HG03159 (cell line): ENCODE data around the gene CSMD2.
"Not testable (repeated sequence)": the region's sequence is repeated elsewhere in the genome, so short reads cannot be mapped to it uniquely, and the experiment has no call there.

Experiments
- ATAC-seq: cut with Tn5 transposase; IDR thresholded peaks from one replicate; pipeline ENCODE4 v1.9.1; 2021; ENCODE audit warnings: mild to moderate bottlenecking, moderate library complexity; ENCODE audit not compliant: unreplicated experiment

Gene CSMD2

DNA sequence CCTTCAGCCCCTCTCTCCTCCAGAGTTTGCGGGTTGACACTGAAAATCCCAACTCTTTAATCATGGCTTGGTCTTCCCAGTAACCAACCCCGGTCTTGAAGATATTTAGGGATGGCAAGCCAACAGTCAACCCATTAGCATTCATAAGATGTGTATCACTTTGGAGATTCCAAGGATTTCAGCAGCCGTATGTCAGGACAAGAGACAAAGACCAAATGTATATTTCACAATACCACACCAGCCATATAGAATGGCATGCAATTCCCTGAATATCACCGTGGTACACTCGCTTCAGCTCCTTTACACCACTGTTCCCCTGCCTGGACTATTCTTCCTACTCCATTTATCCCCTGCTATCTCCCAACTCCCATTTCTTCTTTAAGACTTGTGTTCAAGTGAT is 109.2 kb downstream of the CSMD2 start:
- ATAC-seq: no peak

DNA sequence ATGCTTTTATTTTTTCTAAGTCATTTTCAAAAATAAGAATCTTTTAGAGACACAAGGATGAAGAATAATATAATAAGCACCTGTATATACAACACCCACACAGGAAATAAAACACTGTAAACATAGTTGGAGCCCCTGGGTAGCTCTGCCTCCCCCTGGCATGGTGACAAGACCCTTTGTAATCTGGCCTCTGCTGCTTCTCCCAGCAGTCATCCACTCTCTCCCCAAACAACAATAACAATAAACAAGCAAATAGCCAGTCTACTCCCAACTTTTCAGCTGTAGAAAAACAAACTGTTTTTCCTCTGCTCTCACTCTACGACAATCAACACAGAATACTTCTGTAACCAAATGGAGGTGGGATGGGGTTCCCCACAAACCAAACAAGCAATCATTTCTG is 110.1 kb downstream of the CSMD2 start:
- no peak for ATAC-seq

DNA sequence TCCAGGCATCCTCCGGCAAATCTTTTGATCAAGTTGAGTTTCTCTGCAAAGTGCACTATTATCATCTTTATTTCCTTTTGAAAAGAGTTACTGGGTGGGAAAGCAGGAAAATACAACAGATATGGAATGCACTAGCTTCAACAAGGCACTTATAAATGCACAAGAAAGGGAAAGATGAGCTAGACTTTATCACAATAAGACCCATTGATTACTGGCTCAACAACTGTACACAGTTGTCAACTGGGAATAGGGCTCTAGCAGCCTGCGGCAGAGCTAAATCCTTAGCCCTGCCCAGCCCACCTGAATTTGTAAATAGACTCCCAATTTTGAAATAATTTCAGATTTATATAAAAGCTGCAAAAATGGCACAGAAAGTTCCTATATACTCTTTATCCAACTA is 111.4 kb downstream of the CSMD2 start:
- ATAC-seq: no peak

DNA sequence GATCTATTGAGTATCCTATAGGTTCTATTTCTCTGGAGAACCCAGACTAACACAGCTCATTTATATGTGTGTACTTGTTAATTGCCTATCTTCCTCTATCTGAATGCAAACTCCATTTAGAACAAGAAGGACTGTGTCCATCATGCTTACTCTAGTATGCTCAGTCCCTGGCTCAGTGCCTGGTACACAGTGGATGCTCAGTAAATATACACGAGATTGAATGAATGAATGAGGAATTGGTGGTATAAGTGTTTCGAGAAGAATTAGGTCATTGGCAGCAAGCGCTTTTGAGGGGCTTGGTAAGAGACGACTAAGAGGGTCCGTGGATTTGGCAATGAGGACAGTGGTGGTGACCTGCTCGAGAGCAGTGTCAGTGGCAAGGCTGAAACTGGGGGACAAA is 112.5 kb downstream of the CSMD2 start:
- no peak for ATAC-seq

DNA sequence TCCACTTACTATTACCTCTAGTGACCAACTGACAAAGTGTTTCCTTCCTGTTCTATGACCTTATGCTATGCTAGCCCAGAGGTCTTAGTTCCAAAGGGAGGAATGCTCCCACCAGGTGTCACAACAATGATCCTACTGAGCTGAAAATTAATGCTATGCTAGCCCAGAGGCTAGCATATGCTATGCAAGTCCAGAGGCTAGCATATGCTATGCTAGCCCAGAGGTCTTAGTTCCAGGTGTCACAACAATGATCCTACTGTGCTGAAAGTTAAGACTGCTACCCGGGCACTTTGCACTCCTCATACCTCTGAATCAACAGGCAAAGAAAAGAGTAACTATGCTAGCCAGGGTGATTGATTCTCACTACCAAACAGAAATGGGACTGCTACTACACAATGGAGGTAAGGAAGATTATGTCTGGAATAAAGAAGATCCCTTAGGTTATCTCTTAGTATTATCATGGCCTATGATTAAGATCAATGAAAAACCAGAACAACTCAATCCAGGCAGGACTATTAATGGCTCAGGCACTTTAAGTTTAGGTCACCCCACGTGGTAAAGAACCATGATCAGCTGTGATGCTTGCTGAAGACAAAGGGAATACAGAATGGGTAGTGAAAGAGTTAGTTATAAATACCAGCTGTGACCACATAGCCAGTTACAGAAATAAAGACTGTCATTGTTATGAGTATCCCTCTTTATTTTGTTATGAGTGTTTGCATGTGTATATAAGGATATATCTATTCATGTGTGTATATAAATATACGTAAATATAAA is 114.1 kb downstream of the CSMD2 start:
- no peak for ATAC-seq

DNA sequence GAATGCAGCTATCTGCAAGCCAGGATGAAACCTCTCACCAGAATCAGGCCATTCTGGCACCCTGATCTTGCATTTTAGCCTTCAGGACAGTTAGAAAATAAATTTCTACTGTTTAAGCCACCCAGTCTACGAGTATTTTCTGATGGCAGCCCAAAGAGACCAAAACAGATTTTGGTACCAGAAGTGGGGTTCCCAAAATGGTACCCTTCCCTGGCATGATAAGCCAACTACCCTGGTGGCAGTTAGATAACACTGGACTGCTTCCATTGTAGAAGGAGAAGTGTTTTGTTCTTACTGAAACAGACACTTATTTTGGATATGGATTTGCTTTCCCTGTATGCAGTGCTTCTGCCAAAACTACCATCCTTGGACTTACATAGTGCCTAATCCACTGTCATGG is 115.0 kb downstream of the CSMD2 start:
- no peak for ATAC-seq

DNA sequence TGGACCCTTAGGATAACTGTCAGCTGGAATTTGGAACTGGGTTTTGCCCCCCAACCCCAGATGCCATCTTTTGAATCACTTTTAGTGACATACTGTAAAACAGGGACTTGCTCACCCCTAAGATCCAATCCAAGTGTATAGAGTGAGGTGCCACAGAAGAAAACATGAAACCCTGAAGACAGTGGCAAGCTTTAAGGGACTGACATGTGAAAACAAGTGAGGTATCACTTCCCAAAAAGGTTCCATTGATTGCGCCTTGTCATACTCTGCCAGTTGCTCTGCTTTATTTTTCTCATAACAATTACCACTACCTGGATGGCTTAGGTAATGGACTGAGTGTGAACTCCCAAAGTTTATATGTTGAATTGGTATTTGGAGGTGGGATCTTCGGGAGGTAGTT is 115.6 kb downstream of the CSMD2 start:
- ATAC-seq: no peak

DNA sequence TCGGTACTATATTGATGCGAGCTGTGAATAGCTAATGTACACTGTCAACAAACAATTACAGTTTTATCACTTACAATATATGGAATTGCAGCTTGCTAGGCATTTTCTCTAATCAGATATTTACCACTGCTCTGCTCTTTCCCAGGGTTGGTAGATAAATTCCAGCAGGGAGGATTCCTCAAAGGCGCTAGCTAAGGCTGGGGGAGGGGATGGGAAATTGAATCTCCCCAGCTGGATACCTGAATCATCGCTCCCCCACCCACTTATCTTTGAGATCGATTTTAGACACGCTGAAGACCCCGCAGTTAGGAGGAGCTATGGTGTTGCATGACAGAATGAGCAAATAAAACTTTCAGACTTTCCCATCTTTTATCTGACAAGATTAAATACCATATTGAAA is 127.2 kb downstream of the CSMD2 start:
- ATAC-seq: no peak

DNA sequence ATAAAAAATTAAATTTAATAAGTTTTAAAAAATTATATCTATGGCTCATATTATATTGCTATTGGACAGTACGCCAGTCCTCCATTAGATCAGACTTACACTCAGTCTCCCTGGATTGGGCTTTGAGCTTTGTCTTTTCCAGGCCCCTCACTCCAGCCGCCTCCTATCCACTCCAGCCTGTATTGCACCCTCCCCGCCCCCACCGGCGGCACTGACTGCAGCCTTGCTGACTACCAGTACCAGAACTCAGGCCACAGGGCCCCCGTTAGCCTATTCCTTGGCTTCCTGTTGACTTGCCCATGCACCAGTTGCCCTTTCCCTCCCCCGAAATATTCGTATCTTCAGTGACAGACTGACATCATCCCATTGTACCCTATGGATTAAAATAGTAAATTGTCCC is 127.9 kb downstream of the CSMD2 start:
- no peak for ATAC-seq

DNA sequence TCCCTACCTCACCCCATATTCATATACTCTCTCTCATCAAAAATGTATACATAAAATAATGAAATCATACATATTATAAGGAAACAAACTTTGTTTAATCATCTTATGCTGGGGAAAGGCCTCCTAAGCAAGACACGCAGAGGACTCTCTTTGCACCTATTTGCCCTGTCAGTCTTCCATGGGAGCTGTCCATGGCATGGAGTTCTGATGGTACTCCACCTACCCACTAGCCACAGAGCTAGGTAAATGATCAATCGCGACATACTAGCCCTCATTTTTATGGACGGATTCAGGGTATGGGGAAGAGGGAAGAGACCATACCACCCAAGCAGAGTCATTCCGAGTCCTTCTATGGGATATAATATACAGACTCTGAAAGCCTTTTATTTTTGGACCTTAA is 131.0 kb downstream of the CSMD2 start:
- no peak for ATAC-seq

DNA sequence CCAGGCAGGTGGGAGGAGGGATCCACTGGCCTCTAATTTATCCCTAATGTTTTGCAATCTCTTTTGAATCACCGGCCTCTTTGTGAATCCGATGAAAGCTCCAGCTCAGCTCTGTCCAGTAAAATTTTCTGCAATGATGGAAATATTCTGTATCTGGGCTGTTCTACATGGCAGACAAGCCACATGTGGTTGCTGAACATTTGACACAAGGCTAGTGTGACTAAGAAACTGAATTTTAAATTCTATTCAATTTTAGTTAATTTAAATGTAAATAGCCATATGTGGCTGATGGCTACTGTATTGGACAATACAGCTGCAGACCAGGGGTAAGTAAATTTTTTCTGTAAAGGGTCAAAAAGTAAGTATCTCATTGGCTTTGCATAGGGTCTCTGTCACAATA is 135.1 kb downstream of the CSMD2 start:
- no peak for ATAC-seq

DNA sequence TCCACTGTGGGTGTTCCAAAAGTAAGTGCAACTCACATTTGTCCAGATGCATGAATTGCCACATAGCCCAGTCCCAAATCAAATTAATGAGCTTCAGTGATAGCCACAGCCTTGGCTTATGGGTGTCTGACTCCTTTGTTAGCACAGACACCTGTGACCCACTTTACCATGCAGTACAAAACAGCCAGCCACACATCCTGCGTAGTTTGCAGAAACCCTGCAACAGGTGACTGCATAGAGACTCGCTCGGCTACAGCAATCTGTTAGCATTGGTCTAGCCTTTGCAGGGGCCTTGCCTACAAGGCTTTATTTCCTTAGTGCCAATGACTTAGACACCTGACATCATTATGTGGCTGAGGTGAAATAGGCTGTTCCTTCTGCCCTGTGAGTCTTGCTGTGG is 135.5 kb downstream of the CSMD2 start:
- ATAC-seq: no peak

DNA sequence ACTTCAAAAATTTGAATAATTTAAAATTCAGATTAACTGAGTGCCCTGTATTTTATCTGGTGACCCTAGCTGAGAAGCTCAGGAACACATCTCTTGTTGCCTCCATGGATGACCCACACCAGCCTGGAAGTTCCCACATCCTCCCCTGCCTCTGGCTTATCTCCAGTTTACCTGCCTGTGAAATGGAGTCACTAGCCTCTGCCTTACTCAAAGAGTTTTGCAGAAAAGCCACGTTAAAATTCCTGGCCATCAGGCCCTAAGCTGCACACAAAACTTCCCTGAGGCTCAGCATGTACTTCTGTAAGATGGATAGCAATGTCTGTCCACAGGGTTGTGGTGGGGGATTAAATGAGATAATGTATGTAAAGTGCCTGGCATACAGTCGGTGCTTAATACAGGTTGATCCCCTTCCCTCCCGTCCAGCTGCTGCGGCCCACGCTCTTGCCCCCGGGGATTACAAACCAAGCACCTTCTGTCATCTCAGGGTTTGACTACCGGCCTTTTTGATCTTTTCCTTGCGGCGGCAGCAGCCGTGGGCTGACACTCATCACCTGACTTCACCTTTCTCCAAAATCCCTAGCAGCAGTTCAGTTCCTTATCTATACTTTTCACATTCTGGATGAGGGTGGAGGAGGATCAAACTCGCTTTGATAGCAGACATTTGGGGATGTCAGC is 136.5 kb downstream of the CSMD2 start:
- ATAC-seq: no peak

DNA sequence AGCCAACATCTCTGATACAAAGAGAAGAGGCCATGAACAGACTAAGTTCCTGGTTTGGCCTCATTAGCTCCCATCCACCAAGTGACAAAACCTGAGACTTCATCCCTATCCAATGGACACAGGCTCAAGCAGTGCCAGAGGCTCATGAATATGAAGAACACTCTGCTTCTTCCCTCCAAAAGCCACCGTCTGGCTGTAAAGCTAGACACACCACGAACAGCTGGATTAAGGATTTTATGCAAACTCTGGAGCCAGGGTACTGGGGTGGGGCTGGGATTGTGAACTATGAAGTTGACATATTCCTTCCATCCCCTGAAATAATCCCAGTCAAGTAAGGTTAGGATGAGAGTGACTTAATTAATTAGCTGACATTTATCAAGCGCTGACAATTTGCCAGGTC is 139.4 kb downstream of the CSMD2 start:
- ATAC-seq: no peak

DNA sequence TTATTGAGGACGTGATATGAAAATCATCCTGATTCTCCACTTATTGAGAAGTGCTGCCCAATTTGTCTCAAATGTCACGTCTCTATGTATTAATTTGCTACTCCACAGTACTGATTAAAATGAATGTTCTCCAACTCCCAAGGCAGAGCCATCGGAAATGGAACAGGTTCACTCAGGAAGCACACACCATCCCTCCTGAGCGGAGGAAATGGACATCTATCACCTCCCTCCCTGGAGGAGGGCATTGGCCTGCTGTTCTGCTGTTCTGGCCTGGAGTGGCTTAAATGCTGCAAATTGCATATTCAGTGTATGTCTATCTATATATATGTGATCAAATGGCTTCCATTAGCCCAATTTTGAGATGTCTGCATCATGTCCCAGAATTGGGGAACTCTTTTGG is 140.5 kb downstream of the CSMD2 start:
- no peak for ATAC-seq

DNA sequence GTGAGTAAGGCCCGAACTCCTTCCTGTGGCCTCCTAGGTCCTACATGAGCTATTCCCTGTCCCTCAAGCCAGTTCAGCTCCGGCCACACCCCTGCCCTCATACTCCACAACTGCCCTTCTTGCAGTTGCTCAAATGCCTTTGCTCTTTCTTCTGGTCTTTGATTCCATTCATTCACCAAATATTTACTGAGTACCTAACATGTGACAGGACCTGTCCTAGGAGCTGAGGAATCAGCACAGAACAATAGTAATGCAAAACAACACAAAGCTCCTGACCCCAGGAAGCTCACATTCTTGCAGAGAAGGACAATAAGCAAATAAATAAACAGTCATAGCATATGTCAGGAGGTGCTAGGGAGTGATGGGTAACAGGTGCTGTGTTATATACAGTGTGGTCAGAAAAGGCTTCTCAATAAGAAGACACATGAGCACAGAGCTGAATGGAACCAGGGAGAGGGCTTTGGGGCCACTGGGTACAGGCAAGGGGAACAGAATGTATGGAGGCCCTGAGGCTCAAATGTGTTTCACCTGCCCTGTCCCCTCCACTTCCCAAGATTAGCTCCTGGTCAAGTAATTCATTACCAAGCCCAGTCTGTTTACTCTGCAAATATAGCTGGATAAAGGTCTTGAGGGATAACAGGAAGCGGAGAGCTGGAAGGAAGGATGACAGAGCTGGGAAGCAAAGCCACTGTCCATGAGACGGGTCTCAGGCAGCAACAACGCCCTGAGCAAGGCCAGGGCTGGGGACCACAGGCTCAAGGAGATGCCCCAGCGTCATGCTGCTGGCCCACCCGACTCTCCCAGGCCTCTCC is 145.1 kb downstream of the CSMD2 start:
- no peak for ATAC-seq

DNA sequence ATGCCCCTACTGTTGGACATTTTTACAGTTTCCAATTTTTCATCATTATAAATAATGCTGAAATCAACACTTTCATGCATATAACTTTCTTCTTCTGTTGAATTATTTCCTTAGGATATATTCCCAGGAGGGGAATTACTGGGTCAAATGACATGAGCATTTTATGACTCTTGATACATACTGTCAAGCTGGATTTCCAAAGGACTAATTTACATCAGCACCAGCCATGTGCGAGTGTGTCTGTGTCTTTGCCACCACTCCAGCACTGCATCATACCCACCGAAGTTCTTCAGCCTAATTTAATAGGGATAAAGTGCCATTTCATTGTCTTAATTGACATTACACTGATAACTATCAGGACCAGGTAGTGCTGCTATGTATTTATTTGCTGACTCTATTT is 146.7 kb downstream of the CSMD2 start:
- ATAC-seq: no peak

DNA sequence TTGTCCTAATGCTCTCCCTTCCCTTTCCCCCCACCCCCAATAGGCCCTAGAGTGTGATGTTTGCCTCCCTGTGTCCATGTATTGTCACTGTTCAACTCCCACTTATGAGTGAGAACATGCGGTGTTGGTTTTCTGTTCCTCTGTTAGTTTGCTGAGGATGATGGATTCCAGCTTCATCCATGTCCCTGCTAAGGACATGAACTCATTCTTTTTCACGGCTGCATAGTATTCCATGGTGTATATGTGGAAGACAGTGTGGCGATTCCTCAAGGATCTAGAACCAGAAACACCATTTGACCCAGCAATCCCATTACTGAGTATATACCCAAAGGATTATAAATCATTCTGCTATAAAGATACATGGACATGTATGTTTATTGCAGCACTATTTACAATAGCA is 148.7 kb downstream of the CSMD2 start:
- not testable (repeated sequence) for ATAC-seq

DNA sequence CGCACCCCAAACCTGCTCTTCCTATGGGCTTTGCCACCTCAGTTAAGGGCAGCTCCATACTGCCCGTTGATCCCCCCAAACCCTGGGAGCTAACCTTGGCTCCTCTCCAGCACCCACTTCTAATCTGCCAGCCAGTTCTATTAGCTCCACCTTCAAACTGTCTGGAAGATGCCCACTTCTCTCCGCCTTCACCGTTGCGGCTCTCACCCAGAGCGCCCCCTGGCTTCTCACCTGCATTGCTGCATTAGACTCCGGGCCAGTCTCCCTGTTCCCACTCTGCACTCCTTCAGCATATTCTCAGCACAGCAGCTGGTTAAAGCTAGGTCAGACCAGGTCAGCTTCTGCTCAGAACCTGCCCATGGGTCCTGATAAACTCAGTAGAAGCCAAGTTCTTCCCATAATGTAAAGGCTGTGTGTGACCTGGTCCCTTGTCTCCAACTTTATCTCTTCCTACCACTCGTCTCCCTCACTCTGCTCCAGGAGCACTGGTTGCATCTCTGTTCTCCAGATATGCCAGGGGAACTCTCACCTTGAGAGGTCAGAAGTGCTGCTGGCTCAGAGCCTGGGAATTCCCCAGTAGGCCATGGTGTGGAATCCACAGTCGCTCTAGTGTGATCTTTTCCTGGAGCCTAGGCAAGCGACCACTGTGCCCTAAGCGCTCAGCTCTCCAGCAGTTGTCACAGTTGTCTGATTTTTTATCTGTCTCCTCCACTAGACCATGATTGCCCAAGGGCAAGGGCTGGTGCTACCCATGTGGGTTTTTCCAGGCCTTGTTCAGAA is 150.9 kb downstream of the CSMD2 start:
- no peak for ATAC-seq

DNA sequence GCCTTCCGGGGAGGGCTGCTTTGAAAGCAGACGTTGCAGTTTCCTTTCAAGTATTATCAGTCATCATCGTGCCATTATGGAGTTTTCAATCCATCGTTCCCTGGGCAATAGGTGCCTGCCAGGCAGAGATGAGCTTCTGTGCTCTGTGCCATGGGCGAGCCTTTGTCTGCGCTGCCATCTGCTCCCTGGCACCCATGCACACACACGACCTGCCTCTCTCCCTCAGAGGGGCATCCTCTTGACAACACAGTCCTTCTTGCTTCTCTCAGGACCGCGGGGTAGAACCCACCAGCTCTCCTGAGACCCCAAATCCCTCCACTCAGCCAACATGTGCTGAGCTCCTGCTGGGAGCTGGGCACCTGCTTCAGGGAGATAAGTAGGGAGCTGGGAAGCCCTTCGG is 151.9 kb downstream of the CSMD2 start:
- no peak for ATAC-seq

DNA sequence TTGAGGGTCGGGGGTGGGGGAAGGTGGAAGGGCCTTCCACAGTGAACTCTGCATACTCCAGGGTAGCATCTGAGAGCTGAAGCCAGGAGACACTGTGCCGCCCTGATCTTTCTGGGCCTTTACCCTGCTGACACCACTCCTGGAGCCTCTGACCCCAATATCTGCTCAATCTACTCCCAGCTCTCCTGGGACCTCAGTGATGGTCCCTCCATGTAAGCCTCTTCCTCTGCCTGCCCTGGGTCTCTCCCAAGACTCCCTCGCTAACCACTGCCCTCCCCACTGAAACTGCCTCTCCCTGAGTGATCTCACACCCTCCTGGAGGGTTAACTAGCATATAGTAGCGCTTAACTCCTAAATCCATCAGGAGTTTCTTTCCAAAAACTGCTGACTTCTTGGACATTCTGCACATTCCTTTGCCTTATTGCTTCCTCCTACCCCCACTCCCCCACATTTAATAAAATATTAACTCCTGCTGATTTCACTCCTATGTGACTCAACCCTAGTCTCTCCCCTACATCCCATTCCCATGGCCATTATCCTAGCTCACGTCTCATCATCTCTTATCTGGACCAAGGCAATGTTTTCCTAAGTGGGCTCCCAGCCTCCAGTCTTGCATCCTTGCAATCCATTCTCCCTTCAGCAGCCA is 155.6 kb downstream of the CSMD2 start:
- ATAC-seq: no peak
